ENCODE results near the gene CEACAM16. TPM values are rescaled to one million over a fixed set of nuclear protein-coding genes. Genes with fewer than 3 reads are reported as not detected.

The CEACAM16 gene
- total and polyA plus RNA-seq, 9 of the 15 experiments (the other 6 are each of a cell fraction or from before 2014, with no cell fraction given): not detected

DNA sequence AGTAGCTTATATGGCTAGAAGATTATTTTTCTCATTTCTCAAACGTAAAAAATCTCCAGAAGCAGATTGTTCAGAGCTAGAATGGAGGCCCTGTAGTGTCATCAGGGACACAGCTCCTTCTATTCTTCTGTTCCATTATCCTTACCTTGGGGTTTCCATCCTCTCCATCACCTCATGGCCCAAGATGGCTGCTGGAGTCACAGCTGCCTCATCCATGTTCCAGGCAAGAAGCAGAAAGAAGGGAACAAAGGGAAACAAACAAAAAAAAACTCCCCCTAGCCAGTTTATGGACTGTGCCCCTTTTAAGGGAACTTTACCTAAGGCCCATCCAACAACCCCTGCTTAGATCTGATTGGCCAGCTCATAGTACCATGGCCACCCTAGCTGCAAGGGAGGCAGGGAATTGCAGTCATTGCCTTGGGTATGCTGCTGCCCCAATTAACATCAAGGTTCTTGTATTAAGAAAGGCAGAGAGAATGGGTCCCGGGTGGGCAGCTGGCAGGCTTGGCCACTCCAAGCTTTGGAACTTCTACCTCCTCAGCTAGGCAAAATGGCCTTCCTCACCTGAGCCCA, 15.7 kb downstream of the CEACAM16 start (continued):
- TF ChIP-seq CBX5 (IDR thresholded peaks at IDR 0.05; ENCODE audit: borderline replicate concordance, low read depth): peak; percentile 57; the same call in 1 of the 2 replicates
- TF ChIP-seq ZNF785 (CRISPR knock-in tag; IDR thresholded peaks at IDR 0.05): no peak
- no peak for TF ChIP-seq ZNF583 (CRISPR knock-in tag; IDR thresholded peaks at IDR 0.05)
- TF ChIP-seq POLR2G (IDR thresholded peaks at IDR 0.05; ENCODE audit: low read depth, low read length): no peak
- TF ChIP-seq NFE2L1 (tag; IDR thresholded peaks at IDR 0.05; ENCODE audit: borderline replicate concordance, low read depth): no peak
- TF ChIP-seq MAZ (CRISPR knock-in tag; conservative IDR thresholded peaks at IDR 0.05 in 1 of 2, IDR thresholded peaks at IDR 0.05 in 1 of 2): no peak
- TF ChIP-seq ZNF764 (CRISPR knock-in tag; IDR thresholded peaks at IDR 0.05; ENCODE audit: low read depth): no peak
- TF ChIP-seq, protein P1, sequence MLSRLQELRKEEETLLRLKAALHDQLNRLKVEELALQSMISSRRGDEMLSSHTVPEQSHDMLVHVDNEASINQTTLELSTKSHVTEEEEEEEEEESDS (CRISPR knock-in tag; IDR thresholded peaks at IDR 0.05): no peak
- TF ChIP-seq DIDO1 (tag; IDR thresholded peaks at IDR 0.05; ENCODE audit: low read depth): no peak
- TF ChIP-seq, protein P2, sequence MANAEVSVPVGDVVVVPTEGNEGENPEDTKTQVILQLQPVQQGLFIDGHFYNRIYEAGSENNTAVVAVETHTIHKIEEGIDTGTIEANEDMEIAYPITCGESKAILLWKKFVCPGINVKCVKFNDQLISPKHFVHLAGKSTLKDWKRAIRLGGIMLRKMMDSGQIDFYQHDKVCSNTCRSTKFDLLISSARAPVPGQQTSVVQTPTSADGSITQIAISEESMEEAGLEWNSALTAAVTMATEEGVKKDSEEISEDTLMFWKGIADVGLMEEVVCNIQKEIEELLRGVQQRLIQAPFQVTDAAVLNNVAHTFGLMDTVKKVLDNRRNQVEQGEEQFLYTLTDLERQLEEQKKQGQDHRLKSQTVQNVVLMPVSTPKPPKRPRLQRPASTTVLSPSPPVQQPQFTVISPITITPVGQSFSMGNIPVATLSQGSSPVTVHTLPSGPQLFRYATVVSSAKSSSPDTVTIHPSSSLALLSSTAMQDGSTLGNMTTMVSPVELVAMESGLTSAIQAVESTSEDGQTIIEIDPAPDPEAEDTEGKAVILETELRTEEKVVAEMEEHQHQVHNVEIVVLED (CRISPR knock-in tag; IDR thresholded peaks at IDR 0.05): no peak
- no peak for TF ChIP-seq ZNF133 (CRISPR knock-in tag; IDR thresholded peaks at IDR 0.05)
- TF ChIP-seq NR1H2 (CRISPR knock-in tag; IDR thresholded peaks at IDR 0.05): no peak
- TF ChIP-seq BRD4 (IDR thresholded peaks at IDR 0.05): no peak
- peak; percentile 73; the same call in 1 of the 2 replicates for TF ChIP-seq TRIM28 (IDR thresholded peaks at IDR 0.05)
- TF ChIP-seq CBFA2T2 (conservative IDR thresholded peaks at IDR 0.05): no peak
- 0 out of 3 replicates have a peak, but pooled peaks of 1 of the 2 experiments have one; percentile 35 for TF ChIP-seq CBX3 (IDR thresholded peaks at IDR 0.05; ENCODE audit: borderline replicate concordance in 1 of 2, low read length in 2 of 2)
